CD14-positive monocyte (primary cell): Measurements from ENCODE around the gene TMEM183A. TPM values are rescaled to one million over a fixed set of nuclear protein-coding genes. Genes with fewer than 3 reads are reported as not detected.

ENCODE experiments used
- DNase-seq, 3 donors: peaks; one replicate each; pipeline ENCODE4 v3.0.0-alpha.2; 2011 to 2022
- H2AFZ ChIP-seq: 2 replicates; pipeline ENCODE4 v1.6.0; 2012; ENCODE audit warnings: mild to moderate bottlenecking, low read depth, low read length, inconsistent platforms; ENCODE audit not compliant: insufficient read depth, poor library complexity, severe bottlenecking
- H3K27ac ChIP-seq, 2 donors: 1 replicate in 1 of 2; 2 replicates in 1 of 2; pipeline ENCODE4 v1.5.1; 2012 to 2013; ENCODE audit warnings: low read length in 2 of 2, control low read depth in 1 of 2, inconsistent platforms in 1 of 2, low read depth in 1 of 2, mild to moderate bottlenecking in 1 of 2
- H3K27me3 ChIP-seq, 2 donors: one replicate each; pipeline versions ENCODE4 v1.6.0 to v1.6.1; 2011 to 2013; ENCODE audit warnings: low read length in 2 of 2; ENCODE audit not compliant: control insufficient read depth in 2 of 2, insufficient read depth in 2 of 2
- H3K36me3 ChIP-seq, 2 donors: replicated peaks in 1 of 2; 1 replicate in 1 of 2; 2 replicates in 1 of 2; pipeline versions ENCODE4 v1.5.1 to v1.6.1; 2012 to 2013; ENCODE audit warnings: low read length in 2 of 2, control low read depth in 1 of 2, inconsistent platforms in 1 of 2, mild to moderate bottlenecking in 1 of 2; ENCODE audit not compliant: insufficient read depth in 2 of 2, control insufficient read depth in 1 of 2
- H3K4me1 ChIP-seq, 2 donors: 1 replicate in 1 of 2; 2 replicates in 1 of 2; pipeline versions ENCODE4 v1.5.1 to v1.6.1; 2012 to 2013; ENCODE audit warnings: low read length in 2 of 2, control low read depth in 1 of 2, inconsistent platforms in 1 of 2, mild to moderate bottlenecking in 1 of 2, moderate library complexity in 1 of 2; ENCODE audit not compliant: insufficient read depth in 2 of 2, control insufficient read depth in 1 of 2
- H3K4me2 ChIP-seq: replicated peaks from 2 replicates; pipeline ENCODE3; 2012; ENCODE audit warnings: low read length, moderate library complexity, mild to moderate bottlenecking; ENCODE audit not compliant: poor library complexity, severe bottlenecking; ENCODE audit errors: extremely low read depth
- H3K4me3 ChIP-seq, 3 experiments: fragments of 200-600 bp in 1 of 3; sonication (generic) in 1 of 3; replicated peaks in 1 of 3; 1 replicate in 2 of 3; 2 replicates in 1 of 3; pipeline ENCODE4 v1.5.1; 2011 to 2013; ENCODE audit warnings: low read length in 3 of 3, mild to moderate bottlenecking in 3 of 3, control low read depth in 2 of 3, low read depth in 2 of 3, inconsistent platforms in 1 of 3, moderate library complexity in 1 of 3
- H3K79me2 ChIP-seq: 2 replicates; pipeline ENCODE4 v1.6.0; 2012; ENCODE audit warnings: mild to moderate bottlenecking, control low read depth, inconsistent platforms, low read length, moderate library complexity; ENCODE audit not compliant: insufficient read depth
- H3K9ac ChIP-seq: 2 replicates; pipeline ENCODE4 v1.6.0; 2017; ENCODE audit warnings: low read length, mild to moderate bottlenecking; ENCODE audit not compliant: insufficient read depth, poor library complexity, severe bottlenecking
- H3K9me3 ChIP-seq, 2 donors: replicated peaks in 1 of 2; 1 replicate in 1 of 2; 2 replicates in 1 of 2; pipeline versions ENCODE4 v1.5.1 to v1.6.1; 2012 to 2013; ENCODE audit warnings: low read length in 2 of 2, control low read depth in 1 of 2; ENCODE audit not compliant: control insufficient read depth in 1 of 2, insufficient read depth in 1 of 2
- H4K20me1 ChIP-seq: 2 replicates; pipeline ENCODE4 v1.6.0; 2012; ENCODE audit warnings: mild to moderate bottlenecking, low read length, control low read depth, moderate library complexity; ENCODE audit not compliant: insufficient read depth
- H3K27ac Mint-ChIP-seq, 7 donors: one replicate each; pipeline ENCODE4 v1.8.0; 2020; ENCODE audit warnings: mild to moderate bottlenecking in 7 of 7, mixed read lengths in 7 of 7, moderate library complexity in 6 of 7, inconsistent platforms in 2 of 7
- H3K27me3 Mint-ChIP-seq, 3 donors: one replicate each; pipeline ENCODE4 v1.8.0; 2021 to 2022; ENCODE audit warnings: low read depth in 3 of 3, mild to moderate bottlenecking in 3 of 3, mixed read lengths in 3 of 3, moderate library complexity in 3 of 3, inconsistent platforms in 1 of 3
- H3K36me3 Mint-ChIP-seq, 2 donors: one replicate each; pipeline ENCODE4 v1.8.0; 2020; ENCODE audit warnings: mixed read lengths in 2 of 2, inconsistent platforms in 1 of 2, mild to moderate bottlenecking in 1 of 2
- H3K4me1 Mint-ChIP-seq: one replicate; pipeline ENCODE4 v1.8.0; 2020; ENCODE audit warnings: mild to moderate bottlenecking, mixed read lengths
- H3K4me3 Mint-ChIP-seq, 2 donors: one replicate each; pipeline ENCODE4 v1.8.0; 2020; ENCODE audit warnings: mild to moderate bottlenecking in 2 of 2, mixed read lengths in 2 of 2, moderate library complexity in 1 of 2
- H3K9me3 Mint-ChIP-seq, 7 donors: one replicate each; pipeline ENCODE4 v1.8.0; 2020 to 2022; ENCODE audit warnings: mixed read lengths in 7 of 7, mild to moderate bottlenecking in 6 of 7, moderate library complexity in 6 of 7, inconsistent platforms in 2 of 7
- CTCF ChIP-seq: fragments of 200-600 bp; IDR thresholded peaks from one replicate; pipeline ENCODE4 v1.8.0; 2022; ENCODE audit warnings: antibody characterized with exemption, mild to moderate bottlenecking
- WGBS: methylation state at CpG from one replicate; pipeline ENCODE4 v1.1.5; 2013; ENCODE audit warnings: missing lambda C conversion rate; ENCODE audit not compliant: insufficient coverage; 5-methylcytosine and 5-hydroxymethylcytosine counted together
- intact Hi-C, 2 donors: fragments of 100-400 bp; cut with micrococcal nuclease; formaldehyde crosslinking; loops; one replicate each; pipeline versions ENCODE4 v1.15.0 to v1.15.1; 2023
- polyA plus RNA-seq, 3 donors: library from polyadenylated mRNA; depleted of rRNA in 1 of 3; unstranded in 2 of 3; stranded (reverse) in 1 of 3; fragments of 300-500 nt in 2 of 3; fragments of >200 nt in 1 of 3; fragmentation: Illumina TruSeq in 2 of 3; gene quantifications; 1 replicate in 2 of 3; 2 replicates in 1 of 3; pipeline ENCODE4 v1.2.3, GENCODE V29; 2012 to 2021

Gene TMEM183A
- polyA plus RNA-seq, 3 donors: 60.5 to 84.9 (median 70.0) TPM

DNA sequence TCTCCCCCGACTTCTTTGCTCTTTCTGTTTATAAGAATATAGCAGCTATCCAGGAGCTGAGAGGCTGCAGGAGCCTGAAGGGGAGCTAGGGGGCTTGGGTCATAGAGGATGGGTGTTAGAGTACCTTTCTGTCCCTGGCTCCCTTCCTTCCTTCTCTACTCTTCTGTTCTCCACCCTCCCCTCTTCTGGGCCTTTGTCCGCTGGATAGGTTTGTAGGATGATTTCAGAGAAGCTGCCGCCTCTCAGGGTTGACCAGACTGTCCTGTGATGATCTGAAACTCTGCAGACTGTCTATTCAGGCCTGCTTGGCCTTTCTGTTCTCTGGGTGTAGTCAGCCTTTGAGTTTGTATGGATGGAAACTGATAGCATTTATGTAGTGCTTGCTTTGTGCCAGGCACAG is 45.4 kb downstream of the TMEM183A start:
- Mint-ChIP-seq H3K4me3 (no peak overlapping the region), H3K27me3 (peaks cover 6 to 11% (median 10%) of the 10 kb centered on the region in 3 donors), H3K4me1 (peaks cover 30% of the 10 kb centered on the region), H3K27ac (no peak overlapping the region), H3K36me3 (no peaks in the 10 kb centered on the region), H3K9me3 (peaks cover 0 to 3% (median 0%) of the 10 kb centered on the region in 7 donors)
- Histone ChIP-seq H3K4me3 (no peak overlapping the region), H3K4me1 (peaks cover 19 to 20% of the 10 kb centered on the region in 2 donors), H2AFZ (no peak overlapping the region), H3K9ac (no peak overlapping the region), H3K4me2 (no peak overlapping the region), H3K79me2 (no peaks in the 10 kb centered on the region), H3K9me3 (no peaks in the 10 kb centered on the region), H3K27ac (no peak overlapping the region), H3K36me3 (no peaks in the 10 kb centered on the region), H3K27me3 (no peaks in the 10 kb centered on the region), H4K20me1 (no peaks in the 10 kb centered on the region)
- TF ChIP-seq CTCF: no peak
- WGBS: no CpG with 5 or more reads among the region's 3 CpGs
- intact Hi-C loops: no loop called here
- DNase-seq: no peak

DNA sequence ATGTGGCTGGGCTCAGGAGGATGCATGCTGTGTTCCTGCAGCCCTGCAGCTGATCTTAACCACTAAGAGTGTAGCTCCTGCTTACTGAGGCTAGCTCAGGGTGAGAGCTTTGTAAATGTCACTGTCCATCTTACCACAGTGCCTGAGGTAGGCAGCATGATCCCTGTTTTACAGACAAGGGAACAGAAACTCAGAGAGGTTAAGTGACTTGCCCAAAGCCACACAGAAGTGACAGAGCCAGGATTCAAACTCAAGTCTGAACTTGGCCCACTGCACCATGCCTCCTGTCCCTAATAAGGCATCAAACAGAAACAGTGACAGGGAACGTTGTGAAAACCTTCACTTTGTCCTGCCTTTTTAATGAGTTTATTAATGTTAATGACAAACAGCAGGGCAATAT is 47.0 kb downstream of the TMEM183A start:
- Histone ChIP-seq H3K36me3 (no peaks in the 10 kb centered on the region), H3K4me2 (no peak overlapping the region), H3K27me3 (no peaks in the 10 kb centered on the region), H3K27ac (no peak overlapping the region), H3K4me3 (no peak overlapping the region), H4K20me1 (no peaks in the 10 kb centered on the region), H2AFZ (no peak overlapping the region), H3K9ac (no peak overlapping the region), H3K4me1 (peaks cover 34 to 35% of the 10 kb centered on the region in 2 donors), H3K79me2 (no peaks in the 10 kb centered on the region), H3K9me3 (no peaks in the 10 kb centered on the region)
- WGBS: no CpG with 5 or more reads among the region's 1 CpG
- intact Hi-C loops: no loop called here
- no peak overlapping the region for H3K27ac Mint-ChIP-seq
- DNase-seq: no peak
- H3K4me3 Mint-ChIP-seq: no peak overlapping the region
- H3K4me1 Mint-ChIP-seq: peaks cover 46% of the 10 kb centered on the region
- H3K36me3 Mint-ChIP-seq: no peaks in the 10 kb centered on the region
- peaks cover 0 to 3% (median 0%) of the 10 kb centered on the region in 7 donors for H3K9me3 Mint-ChIP-seq
- peaks cover 5 to 6% (median 6%) of the 10 kb centered on the region in 3 donors for H3K27me3 Mint-ChIP-seq
- no peak for TF ChIP-seq CTCF
